A549 treated with AZD9567 at 1 μM for 4 hours (cell line): ENCODE data around the gene PLAAT5. TPM values are rescaled to one million over a fixed set of nuclear protein-coding genes. Genes with fewer than 3 reads are reported as not detected.

Experiments
- total RNA-seq: library from RNA; stranded (reverse); fragments of 200-300 nt; extraction: Qiagen RNA extraction; gene quantifications from 5 replicates; pipeline ENCODE4 v1.2.3, GENCODE V29; 2022; ENCODE audit not compliant: insufficient read depth

The PLAAT5 gene
- total RNA-seq, result not detected in 5 replicates

DNA sequence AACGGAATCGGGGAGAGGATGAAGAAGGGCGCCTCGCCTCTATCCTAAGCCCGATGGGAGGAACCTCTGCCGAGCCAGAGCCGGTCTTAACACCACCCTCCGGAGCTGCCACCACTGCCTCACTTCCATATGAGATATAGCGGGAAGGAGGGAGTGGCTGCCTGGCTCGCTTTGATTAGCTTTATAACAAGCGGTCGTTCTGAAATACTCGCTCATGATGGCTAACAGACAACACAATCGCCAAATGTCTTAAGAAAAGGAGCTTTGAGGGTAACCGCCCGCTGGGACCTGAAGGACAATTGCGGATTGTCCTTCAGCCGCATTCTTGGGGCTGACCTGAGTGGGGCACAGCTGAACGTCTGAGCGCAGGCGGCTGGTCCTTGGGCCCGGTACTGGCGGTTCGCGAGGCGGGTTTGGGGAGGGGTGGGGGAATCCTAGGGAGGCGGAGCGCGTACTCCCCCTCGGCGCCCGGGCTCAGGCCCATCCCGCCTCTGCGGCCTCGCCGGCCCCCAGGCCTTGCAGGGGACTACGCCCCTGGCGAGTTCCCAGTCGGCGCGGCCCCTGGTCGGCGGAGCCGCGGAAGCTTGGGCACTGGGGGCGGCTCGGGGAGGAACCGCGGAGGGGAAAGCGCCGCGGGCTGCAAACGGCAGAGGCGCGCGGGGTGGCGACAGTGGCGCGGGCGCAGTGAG lies at the start of gene PLAAT5:
TSS of gene PLAAT5 (minus strand) at position 617 of the 689 bp plus-strand sequence. CDS start at position 484, 133 bp downstream.

DNA sequence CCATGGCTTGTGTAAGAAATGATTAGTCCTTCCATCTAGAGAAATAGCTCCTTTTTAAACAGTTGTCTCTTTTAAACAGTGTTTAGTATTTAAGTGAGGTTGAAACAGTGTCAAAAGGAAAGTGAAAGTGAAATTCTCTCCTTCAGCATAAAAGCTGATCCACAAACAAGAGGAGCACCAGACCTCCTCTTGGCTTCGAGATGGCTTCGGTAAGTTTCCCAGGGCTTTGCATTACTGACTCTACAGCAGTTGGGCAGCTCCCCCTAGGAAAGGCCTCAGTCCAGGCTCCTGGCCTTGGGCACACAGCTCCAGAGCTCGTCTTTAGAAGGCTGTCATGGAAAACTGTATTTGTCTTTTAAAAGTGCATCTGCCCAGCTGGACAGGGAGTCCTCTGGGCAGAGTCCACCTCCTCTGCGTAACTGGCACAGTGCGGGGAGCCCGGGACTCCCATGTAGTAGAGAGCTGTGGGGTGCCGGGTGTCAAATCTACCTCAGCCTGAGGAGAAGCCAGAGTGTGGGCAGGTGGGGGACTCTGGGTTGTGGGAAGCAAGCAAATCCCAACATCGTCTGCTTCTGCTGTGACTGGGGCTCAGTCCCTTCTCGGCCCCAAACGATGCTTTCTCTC lies 45.8 kb upstream of the PLAAT5 start, which contains the start of gene PLAAT4:
TSS of gene PLAAT4 (plus strand) at position 140 of the 624 bp plus-strand sequence. CDS start at position 201, 61 bp downstream.

GRCh38 chr11:63505857-63506528 lies 15.0 kb upstream of the PLAAT5 start, which contains the start of gene LGALS12:
Gene LGALS12, plus strand, starts transcription at chr11:63506084. Its CDS starts 375 bp downstream, at chr11:63506459.

Other genes starting within 250 kb of the PLAAT5 start
- not detected in 5 replicates for gene SLC22A25, start 247.6 kb downstream of the PLAAT5 start, total RNA-seq
- gene SLC22A9, start 121.4 kb downstream of the PLAAT5 start, total RNA-seq, result not detected in 5 replicates
- not detected in 5 replicates for gene LGALS12, start 14.9 kb upstream of the PLAAT5 start, total RNA-seq
- 1.5 to 2.4 TPM (median 1.9 TPM) in 4 of 5 replicates, not detected in the other for gene PLAAT4, start 45.6 kb upstream of the PLAAT5 start, total RNA-seq
- gene PLAAT2, start 72.2 kb upstream of the PLAAT5 start, total RNA-seq, result 0.28 to 0.35 TPM (median 0.33 TPM) in 4 of 5 replicates, not detected in the other
- gene PLAAT3, start 123.3 kb upstream of the PLAAT5 start, total RNA-seq, result 34.5 to 64.2 TPM (median 57.4 TPM) in 5 replicates
- 28.2 to 31.5 TPM (median 30.7 TPM) in 5 replicates for gene ATL3, start 180.2 kb upstream of the PLAAT5 start, total RNA-seq
- 101 to 141 TPM (median 103 TPM) in 5 replicates for gene RTN3, start 190.3 kb upstream of the PLAAT5 start, total RNA-seq